ENCODE data around the gene RHOBTB3.

- TF ChIP-seq, protein P1, sequence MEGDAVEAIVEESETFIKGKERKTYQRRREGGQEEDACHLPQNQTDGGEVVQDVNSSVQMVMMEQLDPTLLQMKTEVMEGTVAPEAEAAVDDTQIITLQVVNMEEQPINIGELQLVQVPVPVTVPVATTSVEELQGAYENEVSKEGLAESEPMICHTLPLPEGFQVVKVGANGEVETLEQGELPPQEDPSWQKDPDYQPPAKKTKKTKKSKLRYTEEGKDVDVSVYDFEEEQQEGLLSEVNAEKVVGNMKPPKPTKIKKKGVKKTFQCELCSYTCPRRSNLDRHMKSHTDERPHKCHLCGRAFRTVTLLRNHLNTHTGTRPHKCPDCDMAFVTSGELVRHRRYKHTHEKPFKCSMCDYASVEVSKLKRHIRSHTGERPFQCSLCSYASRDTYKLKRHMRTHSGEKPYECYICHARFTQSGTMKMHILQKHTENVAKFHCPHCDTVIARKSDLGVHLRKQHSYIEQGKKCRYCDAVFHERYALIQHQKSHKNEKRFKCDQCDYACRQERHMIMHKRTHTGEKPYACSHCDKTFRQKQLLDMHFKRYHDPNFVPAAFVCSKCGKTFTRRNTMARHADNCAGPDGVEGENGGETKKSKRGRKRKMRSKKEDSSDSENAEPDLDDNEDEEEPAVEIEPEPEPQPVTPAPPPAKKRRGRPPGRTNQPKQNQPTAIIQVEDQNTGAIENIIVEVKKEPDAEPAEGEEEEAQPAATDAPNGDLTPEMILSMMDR (IDR thresholded peaks at IDR 0.05), result no peak
- TF ChIP-seq POLR2A (IDR thresholded peaks at IDR 0.05), result no peak
Observed at GRCh38 chr5:95818181-95819147, 87.3 kb downstream of the RHOBTB3 start.

Data from uterus (tissue), 2 donors.